KBM-7 (cell line): ENCODE measurements around the gene ST6GALNAC5.
A peak's percentile ranks its signal among the peaks of the same experiment; 100 is the strongest.

Source experiments
- DNase-seq: peaks from one replicate; pipeline ENCODE4 v3.0.0-alpha.2; 2015
- in situ Hi-C: fragments of 300-500 bp; cut with MboI; formaldehyde crosslinking; loops from 2 replicates; pipeline ENCODE4 v1.14.3; 2020; ENCODE audit warnings: low sequenced_read_pairs, low pct_unique_long_range_greater_than_20kb, mixed read lengths

The ST6GALNAC5 gene

DNA sequence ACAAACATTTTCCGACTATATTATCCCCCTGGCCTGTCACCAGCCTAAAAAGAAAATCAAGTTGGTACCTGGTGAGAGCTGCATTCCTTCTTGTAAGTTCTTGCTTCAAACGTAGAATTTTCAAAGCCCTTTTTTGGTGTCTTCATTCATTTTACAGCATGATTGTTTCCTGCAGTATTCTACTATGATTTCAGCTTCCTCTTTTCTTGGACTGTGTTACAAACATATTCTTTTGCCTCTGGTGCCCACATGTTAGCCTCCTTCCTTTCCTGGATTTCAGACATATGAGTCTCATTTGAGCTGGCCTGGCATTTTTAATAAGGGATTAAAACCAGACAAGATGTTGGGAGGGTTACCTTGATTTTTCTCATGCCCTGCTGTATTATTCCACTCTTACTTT lies 209.5 kb downstream of the ST6GALNAC5 start:
- peak; percentile 54 for DNase-seq

DNA sequence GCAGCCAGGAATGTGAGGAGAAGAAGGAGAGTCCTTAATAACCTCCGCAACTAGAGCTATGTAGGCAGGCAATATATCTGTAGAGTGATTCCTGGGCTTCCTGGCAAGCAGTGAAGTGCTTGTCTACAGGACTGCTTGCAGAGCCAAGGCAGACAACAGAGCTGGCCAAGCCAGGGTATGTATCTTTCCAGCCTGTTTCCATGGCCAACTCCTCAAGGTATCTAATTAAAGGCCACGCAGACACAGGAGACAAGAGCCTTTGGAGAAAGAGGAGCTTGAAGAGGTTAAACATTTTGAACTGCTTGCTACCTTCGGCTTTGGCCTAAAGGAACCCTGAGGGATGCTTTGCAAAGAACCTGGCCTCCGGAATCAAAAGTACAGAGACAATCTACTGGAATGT lies 214.6 kb downstream of the ST6GALNAC5 start:
- in situ Hi-C loops = no loop called here
- DNase-seq = no peak

More for the DNA sequence above, 209.5 kb downstream of the ST6GALNAC5 start:
- in situ Hi-C loops = no loop called here

DNA sequence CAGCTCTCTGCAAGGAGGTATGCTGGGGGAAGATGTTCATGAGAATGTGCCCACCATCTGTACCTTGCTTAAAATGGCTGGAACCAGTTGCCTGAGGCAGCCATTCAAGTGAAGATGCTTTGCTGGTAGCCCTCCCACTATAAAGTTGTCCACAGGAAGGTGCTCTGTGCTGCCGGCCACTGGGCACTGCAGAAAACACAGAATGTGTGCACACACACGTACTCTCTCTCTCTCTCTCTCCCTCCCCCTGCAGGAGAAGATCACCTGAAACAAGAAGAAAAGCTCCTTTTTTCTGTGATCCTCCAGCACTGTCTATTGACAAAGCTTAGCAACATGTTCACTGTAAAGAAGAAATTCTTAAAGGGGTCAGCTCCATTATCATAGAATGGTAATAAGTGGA lies 217.2 kb downstream of the ST6GALNAC5 start:
- in situ Hi-C loops = no loop called here
- no peak for DNase-seq

DNA sequence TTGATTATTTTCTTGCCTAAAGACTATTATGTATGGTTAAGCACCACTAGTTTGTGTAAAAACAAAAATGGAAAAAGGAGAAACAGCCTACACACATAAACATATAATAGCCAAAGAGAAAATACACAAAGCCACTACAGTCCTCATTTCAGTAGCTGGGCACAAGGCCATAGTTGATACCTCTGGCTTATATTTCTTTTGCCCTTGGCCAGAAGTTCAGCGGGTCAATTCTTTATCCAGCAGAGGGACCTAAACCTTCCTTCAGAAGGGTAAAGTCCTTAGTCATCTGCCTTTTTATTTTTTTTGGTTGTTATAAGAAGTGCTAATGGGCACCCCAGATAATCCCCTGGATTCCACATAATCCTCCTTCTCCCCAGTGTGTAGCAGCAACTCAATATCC lies 217.8 kb downstream of the ST6GALNAC5 start:
- in situ Hi-C loops = no loop called here
- DNase-seq = no peak

DNA sequence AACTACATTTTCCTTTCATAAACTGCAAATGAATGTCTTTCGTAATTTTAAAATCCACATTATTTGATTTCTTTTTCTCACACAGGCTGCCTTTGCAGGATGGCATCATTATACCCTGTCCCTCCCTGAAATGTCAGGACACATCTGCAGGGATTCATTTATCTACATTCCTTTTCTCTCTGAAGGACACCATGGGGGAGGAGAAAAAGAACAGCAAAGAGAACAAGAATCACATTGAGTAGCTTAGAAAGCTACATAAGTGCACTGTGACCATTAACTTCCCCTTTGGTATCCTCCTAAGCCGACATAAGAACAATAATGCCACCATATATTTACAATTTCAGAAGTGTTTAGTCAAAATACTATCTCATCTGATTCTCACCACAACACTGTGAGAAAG lies 222.5 kb downstream of the ST6GALNAC5 start:
- in situ Hi-C loops = no loop called here
- no peak for DNase-seq

DNA sequence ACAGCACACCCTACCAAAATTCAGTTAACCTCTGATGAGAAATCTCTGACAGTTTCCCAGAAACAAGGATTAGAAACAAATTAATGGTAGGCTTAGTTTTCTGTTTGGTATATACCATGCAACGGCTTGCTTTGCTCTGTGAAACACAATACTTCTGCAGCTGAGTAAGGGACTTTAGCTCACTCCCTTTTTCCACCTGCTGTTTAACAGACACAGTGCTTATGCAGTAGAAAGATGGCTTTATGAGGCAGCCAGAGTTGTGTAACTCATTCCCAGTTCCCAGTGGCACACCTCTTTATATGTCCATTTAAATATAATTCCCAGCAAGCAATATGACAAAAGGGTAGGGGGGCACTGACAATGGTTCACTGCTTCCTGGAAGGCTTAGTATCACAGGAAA lies 228.0 kb downstream of the ST6GALNAC5 start:
- in situ Hi-C loops = no loop called here
- DNase-seq = no peak

DNA sequence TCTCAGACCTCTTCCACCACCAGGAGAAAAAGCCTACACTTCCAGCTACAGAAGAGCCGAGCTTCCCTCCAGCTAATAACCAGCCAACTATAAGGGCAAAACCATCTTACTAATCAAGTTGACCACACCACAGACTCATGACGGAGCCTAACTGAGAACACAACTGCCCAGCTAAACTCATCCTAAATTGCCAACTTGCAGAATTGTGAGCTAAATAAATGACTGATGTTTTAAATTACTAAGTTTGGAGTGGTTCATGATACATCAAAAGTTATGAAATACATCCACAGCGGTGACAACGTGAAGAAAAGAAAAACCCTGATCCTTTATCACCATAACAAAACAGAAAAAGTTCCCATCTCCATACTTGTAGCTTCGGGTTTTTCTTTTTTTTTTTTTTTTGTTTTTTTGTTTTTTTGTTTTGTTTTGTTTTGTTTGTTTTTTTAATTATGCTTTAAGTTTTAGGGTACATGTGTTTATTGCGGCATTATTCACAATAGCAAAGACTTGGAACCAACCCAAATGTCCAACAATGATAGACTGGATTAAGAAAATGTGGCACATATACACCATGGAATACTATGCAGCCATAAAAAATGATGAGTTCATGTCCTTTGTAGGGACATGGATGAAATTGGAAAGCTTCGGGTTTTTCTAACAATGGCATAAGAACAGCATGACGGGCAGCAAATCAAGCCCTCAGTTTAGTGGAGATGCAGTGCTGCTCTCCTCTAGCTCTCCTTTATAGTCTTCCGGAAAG lies 229.4 kb downstream of the ST6GALNAC5 start:
- no peak for DNase-seq
- in situ Hi-C loops = no loop called here

DNA sequence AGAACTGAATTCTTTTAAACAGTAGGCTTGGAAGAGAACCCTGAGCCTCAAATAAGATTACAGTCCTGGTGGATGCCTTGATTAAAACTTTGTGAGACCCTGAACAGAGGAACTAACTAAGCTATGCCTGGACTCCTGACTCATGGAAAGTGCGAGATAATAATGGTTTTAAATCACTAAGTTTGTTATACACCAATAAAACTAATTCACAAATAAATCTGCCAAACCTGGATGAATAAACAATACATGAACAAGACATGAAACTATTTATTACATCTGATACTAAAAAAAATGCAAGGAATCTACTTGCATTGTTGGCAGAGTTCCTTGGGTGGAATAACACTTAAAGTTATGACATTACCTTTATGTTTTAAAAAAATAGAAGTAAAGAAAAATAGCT lies 233.6 kb downstream of the ST6GALNAC5 start:
- in situ Hi-C loops = no loop called here
- no peak for DNase-seq

DNA sequence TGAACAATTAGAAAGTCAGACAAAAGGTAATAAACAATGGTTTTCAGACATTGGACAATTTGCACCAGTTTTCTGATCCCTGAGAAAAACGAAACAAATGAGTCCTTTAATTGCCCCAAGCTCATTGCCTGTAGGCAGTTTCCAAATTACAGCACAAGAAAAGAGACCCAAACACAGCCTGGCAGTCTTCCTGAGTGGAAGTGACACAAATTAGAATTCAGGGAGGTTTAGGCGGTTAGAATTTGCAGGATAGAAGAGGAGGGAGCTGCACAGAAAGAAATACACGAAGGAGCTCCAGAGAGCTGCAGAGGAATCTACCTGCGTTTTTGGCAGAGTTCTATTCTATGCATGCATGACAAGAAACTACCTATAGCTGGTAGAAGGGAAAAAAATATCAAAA lies 236.2 kb downstream of the ST6GALNAC5 start:
- in situ Hi-C loops = no loop called here
- no peak for DNase-seq

DNA sequence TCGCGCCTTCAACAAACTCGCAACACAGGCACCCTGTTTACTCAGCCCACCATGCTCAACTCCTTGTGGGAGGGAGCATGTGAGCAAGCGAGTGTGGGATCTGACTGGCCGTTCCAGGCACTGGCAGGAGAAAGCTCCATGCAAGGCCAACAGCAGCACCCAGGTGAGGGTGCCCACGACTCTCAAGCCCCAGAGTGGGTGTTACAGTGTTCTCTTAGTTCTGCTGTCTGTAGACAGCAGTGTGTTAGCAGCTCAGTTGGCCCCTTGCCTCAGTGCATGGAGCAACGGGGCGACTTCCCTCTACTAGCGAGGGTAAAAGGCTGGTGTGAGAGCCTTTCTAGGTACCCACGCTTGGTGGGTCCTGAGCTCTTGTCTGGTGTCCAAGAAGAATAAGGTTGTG lies 237.4 kb downstream of the ST6GALNAC5 start:
- DNase-seq = no peak
- in situ Hi-C loops = no loop called here
